K562 (cell line): ENCODE results near the gene FOXM1. TPM values are rescaled to one million over a fixed set of nuclear protein-coding genes. Genes with fewer than 3 reads are reported as not detected.

Experiments used
- ARID1B ChIP-seq: fragments of 450-650 bp; IDR thresholded peaks from 2 replicates; pipeline ENCODE4 v1.6.1; 2016; ENCODE audit warnings: antibody characterized with exemption, mild to moderate bottlenecking, inconsistent platforms
- BRCA1 ChIP-seq, 2 experiments: fragments of 450-650 bp in 1 of 2; sonication (generic) in 1 of 2; formaldehyde crosslinking in 1 of 2; IDR thresholded peaks; 2 replicates each; pipeline versions ENCODE4 v1.5.0 to v1.6.1; 2017 to 2020; ENCODE audit warnings: mild to moderate bottlenecking in 1 of 2, missing genetic modification reagents in 1 of 2
- CSDE1 ChIP-seq, 2 experiments: fragments of 450-650 bp; IDR thresholded peaks; 2 replicates each; pipeline ENCODE4 v1.6.1; 2016; ENCODE audit warnings: mild to moderate bottlenecking in 1 of 2
- E2F1 ChIP-seq: sonication (generic); formaldehyde crosslinking; IDR thresholded peaks from 2 replicates; pipeline ENCODE4 v1.8.1; 2023; ENCODE audit warnings: mild to moderate bottlenecking, missing genetic modification reagents, moderate library complexity
- EWSR1 ChIP-seq: fragments of 450-650 bp; IDR thresholded peaks from 2 replicates; pipeline ENCODE4 v1.6.1; 2018; ENCODE audit warnings: borderline replicate concordance, mild to moderate bottlenecking, low read depth, moderate library complexity; ENCODE audit not compliant: partially characterized antibody
- GABPA ChIP-seq: fragments of 200-800 bp; sonication (Bioruptor generic); conservative IDR thresholded peaks from 2 replicates; pipeline ENCODE4 v1.6.1; 2016; ENCODE audit warnings: low read depth, missing genetic modification characterization, missing compliant biosample characterization
- IRF1 ChIP-seq: sonication (generic); formaldehyde crosslinking; IDR thresholded peaks from 2 replicates; pipeline ENCODE4 v1.8.0; 2022; ENCODE audit warnings: missing genetic modification reagents, mild to moderate bottlenecking, borderline replicate concordance
- LEF1 ChIP-seq: fragments of 450-650 bp; IDR thresholded peaks from 2 replicates; pipeline ENCODE4 v1.6.1; 2016; ENCODE audit warnings: mild to moderate bottlenecking
- PKNOX1 ChIP-seq: fragments of 450-650 bp; IDR thresholded peaks from 2 replicates; pipeline ENCODE4 v1.6.1; 2016
- SLC30A9 ChIP-seq: fragments of 250-450 bp; sonication (Bioruptor Pico); IDR thresholded peaks from 2 replicates; pipeline ENCODE4 v1.8.0; 2022; ENCODE audit warnings: mild to moderate bottlenecking, moderate library complexity
- XRCC3 ChIP-seq: fragments of 450-650 bp; IDR thresholded peaks from 2 replicates; pipeline ENCODE4 v1.6.1; 2017; ENCODE audit warnings: mild to moderate bottlenecking, moderate library complexity
- ZBTB8A ChIP-seq: fragments of 450-650 bp; IDR thresholded peaks from 2 replicates; pipeline ENCODE4 v1.6.1; 2018; ENCODE audit warnings: mild to moderate bottlenecking, moderate library complexity; ENCODE audit not compliant: partially characterized antibody
- ZFP36 ChIP-seq: fragments of 150-350 bp; IDR thresholded peaks from 2 replicates; pipeline ENCODE4 v1.6.1; 2018; ENCODE audit warnings: low read length, low read depth; ENCODE audit not compliant: partially characterized antibody
- ZNF551 ChIP-seq: fragments of 250-450 bp; sonication (Bioruptor Pico); IDR thresholded peaks from 2 replicates; pipeline ENCODE4 v1.5.0; 2021; ENCODE audit warnings: mild to moderate bottlenecking, moderate library complexity
- ZNF77 ChIP-seq: fragments of 250-450 bp; sonication (Bioruptor Pico); IDR thresholded peaks from 2 replicates; pipeline ENCODE4 v1.5.0; 2020
- polyA plus RNA-seq, 8 experiments: library from polyadenylated mRNA; depleted of rRNA in 4 of 8; stranded (reverse) in 5 of 8; unstranded in 3 of 8; fragments of >200 nt; fragmentation: Nextera tagmentation in 2 of 8; fragmentation: Illumina TruSeq in 1 of 8; extraction: Ambion mirVana in 2 of 8; extraction: Trizol in 1 of 8; gene quantifications; 2 replicates each; pipeline versions ENCODE4 v1.2.1 to v1.2.3, GENCODE V29; 2011 to 2014; ENCODE audit warnings: inconsistent platforms in 1 of 8, missing spikeins in 1 of 8
- total RNA-seq, 7 experiments: library from RNA; depleted of rRNA in 6 of 7; stranded (reverse); fragments of >200 nt in 6 of 7; fragmentation: Illumina TruSeq in 2 of 7; extraction: Trizol in 2 of 7; gene quantifications; 2 replicates each; pipeline versions ENCODE4 v1.2.1 to v1.2.3, GENCODE V29; 2011 to 2021; ENCODE audit warnings: low replicate concordance in 1 of 7
- TF ChIP-seq, protein P1 (sequence below): fragments of 450-650 bp; IDR thresholded peaks from 2 replicates; pipeline ENCODE4 v1.6.1; 2016; ENCODE audit warnings: borderline replicate concordance
- TF ChIP-seq, protein P2 (sequence below): fragments of 450-650 bp; conservative IDR thresholded peaks from 2 replicates; pipeline ENCODE4 v1.6.1; 2016; ENCODE audit warnings: missing genetic modification characterization, low read depth, mild to moderate bottlenecking, control low read depth, missing compliant biosample characterization

Gene FOXM1
- total and polyA plus RNA-seq, 9 of the 15 experiments (the other 6 are each of a cell fraction or from before 2014, with no cell fraction given): 8.9 to 46.9 (median 17.2) TPM

DNA sequence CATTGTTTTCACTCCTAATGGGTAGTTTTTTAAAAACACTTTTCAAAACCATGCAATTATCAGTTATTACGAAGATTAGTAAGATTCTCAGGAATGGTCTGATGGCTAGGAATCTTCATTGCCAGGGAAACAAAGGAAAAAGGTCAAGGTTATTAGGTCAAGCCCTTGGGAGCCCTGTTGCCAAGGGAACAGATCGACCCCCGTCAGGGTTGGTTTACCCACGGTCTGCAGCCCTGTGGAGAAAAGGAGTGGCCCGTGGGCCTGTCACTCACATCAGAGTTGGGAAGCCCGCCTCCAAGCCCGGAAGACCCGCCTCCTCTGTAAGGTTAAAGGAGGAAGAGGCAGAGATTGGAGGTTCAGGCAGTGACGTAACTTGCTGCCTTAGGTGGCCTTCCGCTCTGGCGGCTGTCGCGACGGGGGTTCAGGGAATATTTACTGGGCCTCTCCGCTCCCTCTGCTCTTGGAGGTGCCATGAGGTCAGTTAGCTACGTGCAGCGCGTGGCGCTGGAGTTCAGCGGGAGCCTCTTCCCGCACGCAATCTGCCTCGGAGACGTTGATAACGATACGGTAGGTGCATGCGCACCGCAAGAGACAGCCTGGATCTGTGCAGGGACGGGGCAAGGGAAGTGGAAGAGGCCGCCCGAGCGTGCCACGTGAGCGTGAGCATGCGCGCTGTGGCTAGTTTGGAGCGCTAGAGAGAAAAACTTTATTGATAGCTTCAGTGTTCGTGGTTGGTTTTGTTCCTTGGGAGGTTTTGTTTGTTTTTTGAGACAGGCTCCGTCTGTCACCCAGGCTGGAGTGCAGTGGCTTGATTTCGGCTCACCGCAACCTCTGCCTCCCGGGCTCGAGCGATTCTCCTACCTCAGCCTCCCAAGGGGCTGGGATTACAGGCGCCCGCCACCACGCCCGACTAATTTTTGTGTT, 64.4 kb downstream of the FOXM1 start, which contains the start of gene ITFG2 (continued):
- no peak for TF ChIP-seq BRCA1 (IDR thresholded peaks at IDR 0.05)
- no peak for TF ChIP-seq BRCA1 (CRISPR knock-in tag; IDR thresholded peaks at IDR 0.05)
- TF ChIP-seq ZNF77 (CRISPR knock-in tag): no peak
- peak; percentile 16; the same call in 1 of the 2 replicates for TF ChIP-seq LEF1
- no peak for TF ChIP-seq ZNF551
- no peak for TF ChIP-seq ARID1B
- no peak for TF ChIP-seq ZFP36
- no peak for TF ChIP-seq XRCC3
- TF ChIP-seq, protein P1, sequence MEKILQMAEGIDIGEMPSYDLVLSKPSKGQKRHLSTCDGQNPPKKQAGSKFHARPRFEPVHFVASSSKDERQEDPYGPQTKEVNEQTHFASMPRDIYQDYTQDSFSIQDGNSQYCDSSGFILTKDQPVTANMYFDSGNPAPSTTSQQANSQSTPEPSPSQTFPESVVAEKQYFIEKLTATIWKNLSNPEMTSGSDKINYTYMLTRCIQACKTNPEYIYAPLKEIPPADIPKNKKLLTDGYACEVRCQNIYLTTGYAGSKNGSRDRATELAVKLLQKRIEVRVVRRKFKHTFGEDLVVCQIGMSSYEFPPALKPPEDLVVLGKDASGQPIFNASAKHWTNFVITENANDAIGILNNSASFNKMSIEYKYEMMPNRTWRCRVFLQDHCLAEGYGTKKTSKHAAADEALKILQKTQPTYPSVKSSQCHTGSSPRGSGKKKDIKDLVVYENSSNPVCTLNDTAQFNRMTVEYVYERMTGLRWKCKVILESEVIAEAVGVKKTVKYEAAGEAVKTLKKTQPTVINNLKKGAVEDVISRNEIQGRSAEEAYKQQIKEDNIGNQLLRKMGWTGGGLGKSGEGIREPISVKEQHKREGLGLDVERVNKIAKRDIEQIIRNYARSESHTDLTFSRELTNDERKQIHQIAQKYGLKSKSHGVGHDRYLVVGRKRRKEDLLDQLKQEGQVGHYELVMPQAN: peak; percentile 96
- TF ChIP-seq GABPA (tag): peak; percentile 94
- no peak for TF ChIP-seq EWSR1
- TF ChIP-seq IRF1 (CRISPR knock-in tag): no peak
- TF ChIP-seq, protein P2, sequence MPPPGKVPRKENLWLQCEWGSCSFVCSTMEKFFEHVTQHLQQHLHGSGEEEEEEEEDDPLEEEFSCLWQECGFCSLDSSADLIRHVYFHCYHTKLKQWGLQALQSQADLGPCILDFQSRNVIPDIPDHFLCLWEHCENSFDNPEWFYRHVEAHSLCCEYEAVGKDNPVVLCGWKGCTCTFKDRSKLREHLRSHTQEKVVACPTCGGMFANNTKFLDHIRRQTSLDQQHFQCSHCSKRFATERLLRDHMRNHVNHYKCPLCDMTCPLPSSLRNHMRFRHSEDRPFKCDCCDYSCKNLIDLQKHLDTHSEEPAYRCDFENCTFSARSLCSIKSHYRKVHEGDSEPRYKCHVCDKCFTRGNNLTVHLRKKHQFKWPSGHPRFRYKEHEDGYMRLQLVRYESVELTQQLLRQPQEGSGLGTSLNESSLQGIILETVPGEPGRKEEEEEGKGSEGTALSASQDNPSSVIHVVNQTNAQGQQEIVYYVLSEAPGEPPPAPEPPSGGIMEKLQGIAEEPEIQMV (tag): no peak
- TF ChIP-seq ZBTB8A: no peak
- TF ChIP-seq PKNOX1: peak; percentile 99
- no peak for TF ChIP-seq E2F1 (CRISPR knock-in tag)
- TF ChIP-seq CSDE1 (IDR thresholded peaks at IDR 0.05): peak in 1 of 2 experiments; percentile 77; a peak in 1 of 4 replicates
- no peak for TF ChIP-seq SLC30A9 (CRISPR knock-in tag)
